HepG2 (cell line): Measurements from ENCODE around the gene NFATC3. TPM values are rescaled to one million over a fixed set of nuclear protein-coding genes. Genes with fewer than 3 reads are reported as not detected.
A peak's percentile ranks its signal among the peaks of the same experiment; 100 is the strongest.

Source experiments
- ARID5B ChIP-seq: IDR thresholded peaks from 2 replicates; pipeline ENCODE4 v1.4.0; 2020; ENCODE audit warnings: mild to moderate bottlenecking, missing genetic modification reagents
- ATF5 ChIP-seq: sonication (generic); formaldehyde crosslinking; IDR thresholded peaks from 2 replicates; pipeline ENCODE4 v1.4.0; 2020; ENCODE audit warnings: mild to moderate bottlenecking, low read depth, missing genetic modification reagents
- DMAP1 ChIP-seq: IDR thresholded peaks from 2 replicates; pipeline ENCODE4 v1.6.1; 2016
- GZF1 ChIP-seq: sonication (generic); formaldehyde crosslinking; IDR thresholded peaks from 2 replicates; pipeline ENCODE4 v1.5.1; 2020; ENCODE audit warnings: mild to moderate bottlenecking, missing genetic modification reagents
- IKZF4 ChIP-seq: sonication (generic); formaldehyde crosslinking; IDR thresholded peaks from 2 replicates; pipeline ENCODE4 v1.5.1; 2020; ENCODE audit warnings: borderline replicate concordance, mild to moderate bottlenecking, low read depth, missing genetic modification reagents; ENCODE audit errors: not compliant biosample characterization
- MEIS2 ChIP-seq: sonication (generic); formaldehyde crosslinking; IDR thresholded peaks from 2 replicates; pipeline ENCODE4 v1.9.0; 2021; ENCODE audit warnings: mild to moderate bottlenecking, missing genetic modification reagents
- MIER3 ChIP-seq: IDR thresholded peaks from 2 replicates; pipeline ENCODE4 v1.6.1; 2016; ENCODE audit warnings: missing compliant biosample characterization, borderline replicate concordance
- NR2F2 ChIP-seq: IDR thresholded peaks from 2 replicates; pipeline ENCODE4 v1.6.1; 2012; ENCODE audit warnings: low read depth, inconsistent platforms, borderline replicate concordance
- RAD21 ChIP-seq: fragments of 450-650 bp; formaldehyde crosslinking; IDR thresholded peaks from 2 replicates; pipeline ENCODE4 v1.5.0; 2020; ENCODE audit warnings: mild to moderate bottlenecking
- SMAD1 ChIP-seq: sonication (generic); formaldehyde crosslinking; IDR thresholded peaks from 2 replicates; pipeline ENCODE4 v1.4.0; 2020; ENCODE audit warnings: missing genetic modification reagents, low read depth, mild to moderate bottlenecking, borderline replicate concordance
- ZBTB39 ChIP-seq: sonication (generic); formaldehyde crosslinking; IDR thresholded peaks from 2 replicates; pipeline ENCODE4 v1.5.0; 2020; ENCODE audit warnings: missing genetic modification reagents
- ZBTB42 ChIP-seq: sonication (generic); formaldehyde crosslinking; IDR thresholded peaks from 2 replicates; pipeline ENCODE4 v1.5.0; 2020; ENCODE audit warnings: mild to moderate bottlenecking, missing genetic modification reagents
- ZBTB46 ChIP-seq: sonication (generic); formaldehyde crosslinking; IDR thresholded peaks from 2 replicates; pipeline ENCODE4 v1.4.0; 2020; ENCODE audit warnings: mild to moderate bottlenecking, missing genetic modification reagents, borderline replicate concordance
- ZNF260 ChIP-seq: sonication (generic); formaldehyde crosslinking; IDR thresholded peaks from 2 replicates; pipeline ENCODE4 v1.4.0; 2020; ENCODE audit warnings: missing genetic modification reagents, low read depth, mild to moderate bottlenecking, borderline replicate concordance
- ZNF446 ChIP-seq: sonication (generic); formaldehyde crosslinking; IDR thresholded peaks from 2 replicates; pipeline ENCODE4 v1.5.0; 2020; ENCODE audit warnings: mild to moderate bottlenecking, missing genetic modification reagents
- ZNF552 ChIP-seq: sonication (generic); formaldehyde crosslinking; IDR thresholded peaks from 2 replicates; pipeline ENCODE4 v1.9.0; 2022; ENCODE audit warnings: missing genetic modification reagents, mild to moderate bottlenecking, borderline replicate concordance
- ZNF577 ChIP-seq: sonication (generic); formaldehyde crosslinking; IDR thresholded peaks from 2 replicates; pipeline ENCODE4 v1.4.0; 2020; ENCODE audit warnings: mild to moderate bottlenecking, low read depth, missing genetic modification reagents, borderline replicate concordance
- ZSCAN22 ChIP-seq: sonication (generic); formaldehyde crosslinking; IDR thresholded peaks from 2 replicates; pipeline ENCODE4 v1.4.0; 2020; ENCODE audit warnings: mild to moderate bottlenecking, missing genetic modification reagents
- ZSCAN5A ChIP-seq: sonication (generic); formaldehyde crosslinking; IDR thresholded peaks from 2 replicates; pipeline ENCODE4 v1.8.0; 2022; ENCODE audit warnings: mild to moderate bottlenecking, missing genetic modification reagents, borderline replicate concordance
- polyA plus RNA-seq, 8 experiments: library from polyadenylated mRNA; depleted of rRNA in 3 of 8; stranded (reverse) in 7 of 8; unstranded in 1 of 8; fragments of >200 nt; fragmentation: Illumina TruSeq in 4 of 8; extraction: Trizol in 4 of 8; gene quantifications; 2 replicates each; pipeline versions ENCODE4 v1.2.1 to v1.2.3, GENCODE V29; 2011 to 2016; ENCODE audit warnings: low read depth in 4 of 8, missing spikeins in 1 of 8, mixed read lengths in 1 of 8; ENCODE audit not compliant: insufficient read depth in 1 of 8
- total RNA-seq, 5 experiments: library from RNA; depleted of rRNA; stranded (reverse); fragments of >200 nt; fragmentation: Illumina TruSeq; extraction: Trizol; gene quantifications; 2 replicates each; pipeline ENCODE4 v1.2.3, GENCODE V29; 2016; ENCODE audit warnings: low read depth in 1 of 5

The NFATC3 gene
- total and polyA plus RNA-seq, 2 of the 13 experiments (the other 11 are each of a cell fraction or from before 2014, with no cell fraction given) = 52.6 to 62.7 TPM

GRCh38 chr16:68236826-68237242, 151.7 kb downstream of the NFATC3 start (continued):
- 0 out of 2 replicates have a peak, but pooled peaks have one; percentile 29 for TF ChIP-seq ZNF552 (CRISPR knock-in tag)
- TF ChIP-seq ARID5B (CRISPR knock-in tag) = no peak
- 0 out of 2 replicates have a peak, but pooled peaks have one; percentile 11 for TF ChIP-seq ZBTB42 (CRISPR knock-in tag)
- 0 out of 2 replicates have a peak, but pooled peaks have one; percentile 15 for TF ChIP-seq NR2F2
- TF ChIP-seq ZNF577 (CRISPR knock-in tag) = no peak
- no peak for TF ChIP-seq ZBTB39 (CRISPR knock-in tag)
- TF ChIP-seq RAD21 (CRISPR knock-in tag) = peak; percentile 13; the same call in 1 of the 2 replicates
- TF ChIP-seq ZNF260 (CRISPR knock-in tag) = no peak
- peak; percentile 31; the same call in 1 of the 2 replicates for TF ChIP-seq ZSCAN22
- TF ChIP-seq SMAD1 (CRISPR knock-in tag) = peak; percentile 68; the same call in 1 of the 2 replicates
- TF ChIP-seq ATF5 = no peak
- TF ChIP-seq IKZF4 (CRISPR knock-in tag) = peak; percentile 61
- 0 out of 2 replicates have a peak, but pooled peaks have one; percentile 6 for TF ChIP-seq GZF1 (CRISPR knock-in tag)
- TF ChIP-seq ZBTB46 (CRISPR knock-in tag) = 0 out of 2 replicates have a peak, but pooled peaks have one; percentile 2
- TF ChIP-seq ZSCAN5A (CRISPR knock-in tag) = 0 out of 2 replicates have a peak, but pooled peaks have one; percentile 11
- no peak for TF ChIP-seq MEIS2 (CRISPR knock-in tag)
- TF ChIP-seq MIER3 (CRISPR knock-in tag) = no peak
- 0 out of 2 replicates have a peak, but pooled peaks have one; percentile 11 for TF ChIP-seq DMAP1 (CRISPR knock-in tag)
- TF ChIP-seq ZNF446 (CRISPR knock-in tag) = 0 out of 2 replicates have a peak, but pooled peaks have one; percentile 11
